CD14-positive monocyte (primary cell): ENCODE results near the gene OR10H2. TPM values are rescaled to one million over a fixed set of nuclear protein-coding genes. Genes with fewer than 3 reads are reported as not detected.

ENCODE experiments used
- DNase-seq, 3 donors: peaks; one replicate each; pipeline ENCODE4 v3.0.0-alpha.2; 2011 to 2022
- H2AFZ ChIP-seq: 2 replicates; pipeline ENCODE4 v1.6.0; 2012; ENCODE audit warnings: mild to moderate bottlenecking, low read depth, low read length, inconsistent platforms; ENCODE audit not compliant: insufficient read depth, poor library complexity, severe bottlenecking
- H3K27ac ChIP-seq, 2 donors: 1 replicate in 1 of 2; 2 replicates in 1 of 2; pipeline ENCODE4 v1.5.1; 2012 to 2013; ENCODE audit warnings: low read length in 2 of 2, control low read depth in 1 of 2, inconsistent platforms in 1 of 2, low read depth in 1 of 2, mild to moderate bottlenecking in 1 of 2
- H3K27me3 ChIP-seq, 2 donors: one replicate each; pipeline versions ENCODE4 v1.6.0 to v1.6.1; 2011 to 2013; ENCODE audit warnings: low read length in 2 of 2; ENCODE audit not compliant: control insufficient read depth in 2 of 2, insufficient read depth in 2 of 2
- H3K36me3 ChIP-seq, 2 donors: replicated peaks in 1 of 2; 1 replicate in 1 of 2; 2 replicates in 1 of 2; pipeline versions ENCODE4 v1.5.1 to v1.6.1; 2012 to 2013; ENCODE audit warnings: low read length in 2 of 2, control low read depth in 1 of 2, inconsistent platforms in 1 of 2, mild to moderate bottlenecking in 1 of 2; ENCODE audit not compliant: insufficient read depth in 2 of 2, control insufficient read depth in 1 of 2
- H3K4me1 ChIP-seq, 2 donors: 1 replicate in 1 of 2; 2 replicates in 1 of 2; pipeline versions ENCODE4 v1.5.1 to v1.6.1; 2012 to 2013; ENCODE audit warnings: low read length in 2 of 2, control low read depth in 1 of 2, inconsistent platforms in 1 of 2, mild to moderate bottlenecking in 1 of 2, moderate library complexity in 1 of 2; ENCODE audit not compliant: insufficient read depth in 2 of 2, control insufficient read depth in 1 of 2
- H3K4me2 ChIP-seq: replicated peaks from 2 replicates; pipeline ENCODE3; 2012; ENCODE audit warnings: low read length, moderate library complexity, mild to moderate bottlenecking; ENCODE audit not compliant: poor library complexity, severe bottlenecking; ENCODE audit errors: extremely low read depth
- H3K4me3 ChIP-seq, 3 experiments: fragments of 200-600 bp in 1 of 3; sonication (generic) in 1 of 3; replicated peaks in 1 of 3; 1 replicate in 2 of 3; 2 replicates in 1 of 3; pipeline ENCODE4 v1.5.1; 2011 to 2013; ENCODE audit warnings: low read length in 3 of 3, mild to moderate bottlenecking in 3 of 3, control low read depth in 2 of 3, low read depth in 2 of 3, inconsistent platforms in 1 of 3, moderate library complexity in 1 of 3
- H3K79me2 ChIP-seq: 2 replicates; pipeline ENCODE4 v1.6.0; 2012; ENCODE audit warnings: mild to moderate bottlenecking, control low read depth, inconsistent platforms, low read length, moderate library complexity; ENCODE audit not compliant: insufficient read depth
- H3K9ac ChIP-seq: 2 replicates; pipeline ENCODE4 v1.6.0; 2017; ENCODE audit warnings: low read length, mild to moderate bottlenecking; ENCODE audit not compliant: insufficient read depth, poor library complexity, severe bottlenecking
- H3K9me3 ChIP-seq, 2 donors: replicated peaks in 1 of 2; 1 replicate in 1 of 2; 2 replicates in 1 of 2; pipeline versions ENCODE4 v1.5.1 to v1.6.1; 2012 to 2013; ENCODE audit warnings: low read length in 2 of 2, control low read depth in 1 of 2; ENCODE audit not compliant: control insufficient read depth in 1 of 2, insufficient read depth in 1 of 2
- H4K20me1 ChIP-seq: 2 replicates; pipeline ENCODE4 v1.6.0; 2012; ENCODE audit warnings: mild to moderate bottlenecking, low read length, control low read depth, moderate library complexity; ENCODE audit not compliant: insufficient read depth
- H3K27ac Mint-ChIP-seq, 7 donors: one replicate each; pipeline ENCODE4 v1.8.0; 2020; ENCODE audit warnings: mild to moderate bottlenecking in 7 of 7, mixed read lengths in 7 of 7, moderate library complexity in 6 of 7, inconsistent platforms in 2 of 7
- H3K27me3 Mint-ChIP-seq, 3 donors: one replicate each; pipeline ENCODE4 v1.8.0; 2021 to 2022; ENCODE audit warnings: low read depth in 3 of 3, mild to moderate bottlenecking in 3 of 3, mixed read lengths in 3 of 3, moderate library complexity in 3 of 3, inconsistent platforms in 1 of 3
- H3K36me3 Mint-ChIP-seq, 2 donors: one replicate each; pipeline ENCODE4 v1.8.0; 2020; ENCODE audit warnings: mixed read lengths in 2 of 2, inconsistent platforms in 1 of 2, mild to moderate bottlenecking in 1 of 2
- H3K4me1 Mint-ChIP-seq: one replicate; pipeline ENCODE4 v1.8.0; 2020; ENCODE audit warnings: mild to moderate bottlenecking, mixed read lengths
- H3K4me3 Mint-ChIP-seq, 2 donors: one replicate each; pipeline ENCODE4 v1.8.0; 2020; ENCODE audit warnings: mild to moderate bottlenecking in 2 of 2, mixed read lengths in 2 of 2, moderate library complexity in 1 of 2
- H3K9me3 Mint-ChIP-seq, 7 donors: one replicate each; pipeline ENCODE4 v1.8.0; 2020 to 2022; ENCODE audit warnings: mixed read lengths in 7 of 7, mild to moderate bottlenecking in 6 of 7, moderate library complexity in 6 of 7, inconsistent platforms in 2 of 7
- CTCF ChIP-seq: fragments of 200-600 bp; IDR thresholded peaks from one replicate; pipeline ENCODE4 v1.8.0; 2022; ENCODE audit warnings: antibody characterized with exemption, mild to moderate bottlenecking
- WGBS: methylation state at CpG from one replicate; pipeline ENCODE4 v1.1.5; 2013; ENCODE audit warnings: missing lambda C conversion rate; ENCODE audit not compliant: insufficient coverage; 5-methylcytosine and 5-hydroxymethylcytosine counted together
- intact Hi-C, 2 donors: fragments of 100-400 bp; cut with micrococcal nuclease; formaldehyde crosslinking; loops; one replicate each; pipeline versions ENCODE4 v1.15.0 to v1.15.1; 2023
- polyA plus RNA-seq, 3 donors: library from polyadenylated mRNA; depleted of rRNA in 1 of 3; unstranded in 2 of 3; stranded (reverse) in 1 of 3; fragments of 300-500 nt in 2 of 3; fragments of >200 nt in 1 of 3; fragmentation: Illumina TruSeq in 2 of 3; gene quantifications; 1 replicate in 2 of 3; 2 replicates in 1 of 3; pipeline ENCODE4 v1.2.3, GENCODE V29; 2012 to 2021

OR10H2 gene
- polyA plus RNA-seq, 3 donors = not detected

GRCh38 chr19:15684828-15685227, 43.0 kb upstream of the OR10H2 start:
- no peak overlapping the region for H3K27ac ChIP-seq
- no peak overlapping the region for H3K4me3 ChIP-seq
- peaks cover 6 to 9% of the 10 kb centered on the region in 2 donors for H3K27me3 ChIP-seq
- WGBS = 30% methylated on average over 9 of the region's 9 CpGs
- no peak overlapping the region for H3K9ac ChIP-seq
- no peak for TF ChIP-seq CTCF
- no peaks in the 10 kb centered on the region for H3K9me3 ChIP-seq
- peaks cover 2 to 23% (median 20%) of the 10 kb centered on the region in 3 donors for H3K27me3 Mint-ChIP-seq
- no peaks in the 10 kb centered on the region for H3K4me1 ChIP-seq
- no peak overlapping the region for H3K4me2 ChIP-seq
- no peak overlapping the region for H3K4me3 Mint-ChIP-seq
- DNase-seq = no peak
- H3K36me3 Mint-ChIP-seq = no peaks in the 10 kb centered on the region
- no peaks in the 10 kb centered on the region for H4K20me1 ChIP-seq
- H3K79me2 ChIP-seq = no peaks in the 10 kb centered on the region
- H3K27ac Mint-ChIP-seq = no peak overlapping the region
- no peak overlapping the region for H2AFZ ChIP-seq
- intact Hi-C loops = no loop called here
- H3K36me3 ChIP-seq = no peaks in the 10 kb centered on the region
- H3K9me3 Mint-ChIP-seq = peaks cover 0 to 8% (median 2%) of the 10 kb centered on the region in 7 donors
- no peaks in the 10 kb centered on the region for H3K4me1 Mint-ChIP-seq

GRCh38 chr19:15696654-15697194, 31.1 kb upstream of the OR10H2 start:
- H3K4me1 ChIP-seq = no peaks in the 10 kb centered on the region
- H3K27me3 ChIP-seq = peaks cover 0 to 9% of the 10 kb centered on the region in 2 donors
- H3K9ac ChIP-seq = no peak overlapping the region
- H3K36me3 ChIP-seq = no peaks in the 10 kb centered on the region
- H3K79me2 ChIP-seq = no peaks in the 10 kb centered on the region
- no peaks in the 10 kb centered on the region for H3K4me1 Mint-ChIP-seq
- 74% methylated on average over 17 of the region's 19 CpGs for WGBS
- intact Hi-C loops = no loop called here
- H3K4me3 ChIP-seq = no peak overlapping the region
- no peak for DNase-seq
- H3K9me3 Mint-ChIP-seq = peaks cover 0 to 5% (median 1%) of the 10 kb centered on the region in 7 donors
- no peak overlapping the region for H3K4me3 Mint-ChIP-seq
- no peaks in the 10 kb centered on the region for H3K9me3 ChIP-seq
- no peak for TF ChIP-seq CTCF
- no peaks in the 10 kb centered on the region for H4K20me1 ChIP-seq
- peaks cover 3 to 18% (median 8%) of the 10 kb centered on the region in 3 donors for H3K27me3 Mint-ChIP-seq
- no peak overlapping the region for H2AFZ ChIP-seq
- H3K27ac Mint-ChIP-seq = no peak overlapping the region
- H3K36me3 Mint-ChIP-seq = no peaks in the 10 kb centered on the region
- no peak overlapping the region for H3K4me2 ChIP-seq
- H3K27ac ChIP-seq = no peak overlapping the region
